ENCODE data around the gene CSF2RB.

CSF2RB gene

DNA sequence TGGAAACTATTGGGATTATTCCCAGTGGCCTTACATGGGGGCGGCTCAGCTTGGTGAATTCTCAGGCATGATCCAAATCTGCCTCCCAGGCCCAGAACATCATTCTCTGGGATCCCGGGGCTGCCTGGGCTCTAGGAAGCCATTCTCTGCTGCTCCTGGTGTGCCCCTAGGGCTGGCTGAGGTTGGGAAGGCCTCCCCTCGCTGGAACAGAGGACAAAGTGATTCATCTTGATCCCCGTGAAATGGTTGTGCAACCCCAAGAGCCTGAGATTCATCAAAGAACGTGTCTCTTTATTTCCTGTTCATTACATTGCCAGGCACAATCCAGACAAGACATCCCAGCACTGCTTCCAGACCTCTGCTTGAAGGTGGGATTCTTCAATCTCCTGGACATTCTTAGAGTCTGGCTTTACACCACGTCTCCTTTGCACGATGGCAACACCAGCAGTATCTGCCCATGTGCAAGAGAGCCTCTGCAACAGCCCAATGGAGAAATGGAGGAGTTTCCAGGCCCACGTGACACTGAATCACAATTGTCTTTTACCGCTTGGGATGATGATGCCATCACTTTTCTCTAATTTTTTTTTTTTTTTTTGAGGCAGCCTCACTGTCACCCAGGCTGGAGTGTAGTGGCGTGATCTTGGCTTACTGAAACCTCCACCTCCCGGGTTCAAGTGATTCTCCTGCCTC lies 53.6 kb downstream of the CSF2RB start:
- peak; percentile 43 for DNase-seq (ENCODE audit: low read depth)
- TF ChIP-seq, protein P1, sequence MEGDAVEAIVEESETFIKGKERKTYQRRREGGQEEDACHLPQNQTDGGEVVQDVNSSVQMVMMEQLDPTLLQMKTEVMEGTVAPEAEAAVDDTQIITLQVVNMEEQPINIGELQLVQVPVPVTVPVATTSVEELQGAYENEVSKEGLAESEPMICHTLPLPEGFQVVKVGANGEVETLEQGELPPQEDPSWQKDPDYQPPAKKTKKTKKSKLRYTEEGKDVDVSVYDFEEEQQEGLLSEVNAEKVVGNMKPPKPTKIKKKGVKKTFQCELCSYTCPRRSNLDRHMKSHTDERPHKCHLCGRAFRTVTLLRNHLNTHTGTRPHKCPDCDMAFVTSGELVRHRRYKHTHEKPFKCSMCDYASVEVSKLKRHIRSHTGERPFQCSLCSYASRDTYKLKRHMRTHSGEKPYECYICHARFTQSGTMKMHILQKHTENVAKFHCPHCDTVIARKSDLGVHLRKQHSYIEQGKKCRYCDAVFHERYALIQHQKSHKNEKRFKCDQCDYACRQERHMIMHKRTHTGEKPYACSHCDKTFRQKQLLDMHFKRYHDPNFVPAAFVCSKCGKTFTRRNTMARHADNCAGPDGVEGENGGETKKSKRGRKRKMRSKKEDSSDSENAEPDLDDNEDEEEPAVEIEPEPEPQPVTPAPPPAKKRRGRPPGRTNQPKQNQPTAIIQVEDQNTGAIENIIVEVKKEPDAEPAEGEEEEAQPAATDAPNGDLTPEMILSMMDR (IDR thresholded peaks at IDR 0.05; ENCODE audit: low read length, missing control alignments), result no peak
- no peak overlapping the region for H3K4me3 ChIP-seq (replicated peaks; ENCODE audit: low read depth, low read length)

DNA sequence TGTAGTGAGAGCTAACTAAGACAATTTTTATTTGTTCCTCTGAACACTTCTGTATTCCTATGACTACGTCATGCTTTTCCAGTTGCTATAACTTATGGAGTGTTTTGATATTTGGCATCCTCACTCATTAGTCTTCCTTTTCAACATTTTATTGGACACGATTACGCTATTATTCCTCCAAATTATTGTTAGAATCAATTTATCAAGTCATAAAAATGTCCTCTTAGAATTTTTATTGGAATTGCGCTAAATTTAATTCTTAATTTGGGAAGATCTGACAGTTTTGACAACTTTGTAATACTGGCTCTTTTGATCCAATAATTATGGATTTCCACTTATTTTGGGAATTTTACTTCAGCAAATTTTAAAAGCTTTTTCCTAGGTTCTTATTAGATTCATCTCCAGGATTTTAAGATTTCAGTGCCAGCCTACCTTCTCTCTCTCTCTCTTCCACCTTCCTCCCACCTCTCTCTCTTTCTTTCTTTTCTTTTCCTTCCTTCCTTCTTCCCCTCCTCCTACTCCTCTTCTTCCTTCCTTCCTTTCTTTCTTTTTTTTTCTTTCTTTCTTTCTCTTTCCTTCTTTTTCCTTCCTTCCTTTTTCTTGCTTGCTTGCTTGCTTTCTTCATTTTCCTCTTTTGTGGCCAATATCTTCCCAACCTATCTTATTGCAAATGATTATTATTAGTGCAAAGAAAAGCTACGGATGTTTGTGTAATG lies 55.0 kb downstream of the CSF2RB start:
- DNase-seq (ENCODE audit: low read depth), result no peak
- TF ChIP-seq, protein P1 (IDR thresholded peaks at IDR 0.05; ENCODE audit: low read length, missing control alignments), result no peak

DNA sequence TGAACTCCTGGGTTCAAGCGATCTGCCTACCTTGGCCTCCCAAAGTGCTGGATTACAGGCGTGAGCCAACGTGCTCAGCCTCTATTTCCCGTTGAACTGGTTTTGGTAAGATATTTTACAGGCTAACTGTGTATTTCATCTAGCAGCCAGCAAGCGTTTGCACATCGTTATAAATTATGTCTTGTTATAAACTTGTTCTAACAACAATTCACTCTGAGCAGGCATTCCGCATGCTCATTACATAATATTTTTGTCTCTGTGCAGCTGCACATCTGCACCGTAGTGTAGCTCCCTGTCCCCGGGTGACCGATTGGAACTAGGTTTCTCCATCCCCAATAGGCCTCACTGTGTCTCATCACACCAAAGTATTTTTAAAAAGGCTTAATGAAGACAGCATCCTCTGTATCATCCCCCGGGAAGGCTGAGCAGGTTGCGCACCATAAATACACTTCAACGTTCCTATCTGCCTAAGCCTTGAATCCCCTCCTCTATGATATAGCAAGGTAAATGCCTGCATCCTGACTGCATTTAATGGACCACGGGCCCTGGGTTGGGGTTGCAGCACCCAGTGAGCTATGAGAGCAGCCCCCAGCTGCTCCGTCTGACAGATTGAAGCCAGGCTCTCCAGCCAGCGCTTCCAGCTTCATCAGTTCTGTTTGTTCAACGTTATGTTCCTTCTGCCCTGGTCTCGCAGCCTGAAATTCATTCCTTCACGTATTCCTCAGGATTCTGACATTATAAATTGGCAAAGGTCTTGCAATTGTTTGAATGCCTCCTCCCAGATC lies 58.1 kb downstream of the CSF2RB start:
- TF ChIP-seq, protein P1 (IDR thresholded peaks at IDR 0.05; ENCODE audit: low read length, missing control alignments), result no peak
- no peak overlapping the region for H3K4me3 ChIP-seq (replicated peaks; ENCODE audit: low read depth, low read length)
- DNase-seq (ENCODE audit: low read depth), result no peak

More for the DNA sequence above, 55.0 kb downstream of the CSF2RB start:
- no peak overlapping the region for H3K4me3 ChIP-seq (replicated peaks; ENCODE audit: low read depth, low read length)

DNA sequence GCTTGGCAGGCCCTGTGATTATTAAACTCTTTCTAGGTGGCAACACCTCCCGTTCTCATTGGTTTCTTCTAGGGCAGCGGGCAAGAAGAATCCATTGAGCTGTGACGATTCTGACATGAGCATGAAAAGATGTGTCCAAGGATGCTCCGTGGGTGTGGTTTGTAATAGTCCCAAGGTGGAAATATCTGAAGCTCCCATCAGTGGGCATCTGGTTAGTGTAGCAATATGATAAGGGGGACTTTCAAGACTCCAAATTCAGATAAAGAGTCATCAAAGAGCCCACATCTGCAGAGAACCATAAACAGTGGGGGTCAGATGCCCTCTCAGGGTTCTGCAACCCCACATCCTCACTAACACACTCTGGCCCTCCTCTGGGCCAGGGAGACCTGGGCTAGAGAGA lies 63.2 kb downstream of the CSF2RB start:
- no peak overlapping the region for H3K4me3 ChIP-seq (replicated peaks; ENCODE audit: low read depth, low read length)
- no peak for DNase-seq (ENCODE audit: low read depth)
- TF ChIP-seq, protein P1 (IDR thresholded peaks at IDR 0.05; ENCODE audit: low read length, missing control alignments), result no peak

DNA sequence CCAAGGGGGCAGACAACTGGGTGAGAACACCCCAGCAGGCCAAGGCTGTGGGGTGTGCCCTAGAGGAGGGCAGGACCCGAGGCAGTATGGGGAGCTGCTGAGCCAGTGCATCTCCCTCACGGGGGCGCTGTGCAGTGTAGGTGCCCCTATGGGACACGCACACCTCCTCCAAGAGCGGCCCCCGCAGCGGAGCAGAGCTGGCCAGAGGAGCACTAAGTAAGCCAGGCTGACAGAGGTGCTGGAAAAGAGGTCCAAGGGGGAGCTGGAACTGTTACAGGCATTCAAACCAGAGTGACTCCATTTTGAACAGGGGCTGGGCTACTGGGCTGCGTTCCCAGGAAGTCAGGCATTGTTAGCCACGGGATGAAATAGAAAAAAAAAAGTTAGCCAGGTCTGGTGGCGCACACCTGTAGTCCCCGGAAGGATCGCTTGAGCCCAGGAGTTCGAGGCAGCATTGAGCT lies 64.0 kb downstream of the CSF2RB start:
- TF ChIP-seq, protein P1 (IDR thresholded peaks at IDR 0.05; ENCODE audit: low read length, missing control alignments), result peak; percentile 34
- peak overlapping the region; percentile 42 for H3K4me3 ChIP-seq (replicated peaks; ENCODE audit: low read depth, low read length)

DNA sequence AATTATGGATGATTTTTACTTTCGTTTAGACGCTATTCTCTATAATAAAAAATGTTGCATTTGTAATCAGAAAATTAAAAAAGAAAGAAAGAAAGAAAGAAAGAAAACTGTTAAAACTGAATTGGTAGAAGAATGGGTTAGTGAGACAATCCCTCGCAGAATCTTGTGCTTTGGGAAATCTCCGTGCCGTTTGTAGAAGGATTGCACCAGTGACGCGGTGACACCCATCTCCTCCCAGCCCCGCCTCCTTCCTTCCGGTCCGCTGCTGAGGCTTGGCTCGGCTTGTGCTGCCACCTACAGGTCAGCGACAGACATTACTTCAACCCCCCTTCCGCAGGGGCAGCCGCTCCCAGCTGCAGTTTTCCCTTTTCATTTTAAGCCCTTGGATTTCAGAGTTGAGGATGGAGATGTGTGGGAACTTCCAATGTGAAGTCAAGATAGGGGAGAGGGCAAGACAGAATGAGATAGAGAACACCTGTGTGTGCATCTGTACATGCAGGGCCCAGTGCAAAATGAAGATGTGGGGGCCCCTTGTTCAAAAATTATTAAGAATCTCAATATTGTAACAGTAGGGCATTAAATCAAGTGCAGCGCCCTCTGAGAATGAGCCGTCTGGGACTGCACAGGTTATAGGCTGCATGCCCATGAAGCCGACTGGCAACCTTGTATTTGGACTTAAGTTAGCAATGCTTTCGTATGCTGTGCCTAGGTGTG lies 64.7 kb downstream of the CSF2RB start:
- peak overlapping the region; percentile 42 for H3K4me3 ChIP-seq (replicated peaks; ENCODE audit: low read depth, low read length)
- TF ChIP-seq, protein P1 (IDR thresholded peaks at IDR 0.05; ENCODE audit: low read length, missing control alignments), result peak; percentile 81
- peak; percentile 90 for DNase-seq (ENCODE audit: low read depth)

More for the DNA sequence above, 64.0 kb downstream of the CSF2RB start:
- no peak for DNase-seq (ENCODE audit: low read depth)

Data from fibroblast of pulmonary artery (primary cell).